Skin of body (tissue), 2 donors: ENCODE measurements around the gene LTK. TPM values are rescaled to one million over a fixed set of nuclear protein-coding genes. Genes with fewer than 3 reads are reported as not detected.

Experiments
- DNase-seq: peaks from one replicate; lab custom pipeline; 2025; lab: John Stamatoyannopoulos, UW
- total RNA-seq: library from RNA; depleted of rRNA; stranded (reverse); fragments of >200 nt; gene quantifications from one replicate; pipeline ENCODE4 v1.2.3, GENCODE V29; 2014

Gene LTK
- total RNA-seq, 1 donor from 2014 or later, result 0.69 TPM

GRCh38 chr15:41530363-41530956, 16.8 kb upstream of the LTK start:
- DNase-seq, result no peak

GRCh38 chr15:41523097-41523496, 9.5 kb upstream of the LTK start:
- DNase-seq, result no peak

GRCh38 chr15:41521614-41522013, 8.0 kb upstream of the LTK start:
- no peak for DNase-seq

- no peak for DNase-seq
Observed at GRCh38 chr15:41520636-41521035, 7.0 kb upstream of the LTK start.

GRCh38 chr15:41517895-41518449, 4.3 kb upstream of the LTK start:
- DNase-seq, result no peak

- DNase-seq, result no peak
Observed at GRCh38 chr15:41512940-41513505, 604 bp downstream of the LTK start.

- DNase-seq, result no peak
Observed at GRCh38 chr15:41512512-41512939, 1.1 kb downstream of the LTK start.

GRCh38 chr15:41511899-41512369, 1.7 kb downstream of the LTK start:
- DNase-seq, result no peak

GRCh38 chr15:41511331-41511898, 2.2 kb downstream of the LTK start:
- DNase-seq, result no peak

- DNase-seq, result no peak
Observed at GRCh38 chr15:41510728-41511127, 2.9 kb downstream of the LTK start.

- no peak for DNase-seq
Observed at GRCh38 chr15:41507820-41508290, 5.8 kb downstream of the LTK start.

GRCh38 chr15:41506796-41507341, 6.8 kb downstream of the LTK start:
- DNase-seq, result no peak

- no peak for DNase-seq
Observed at GRCh38 chr15:41505776-41506175, 7.9 kb downstream of the LTK start.

- DNase-seq, result no peak
Observed at GRCh38 chr15:41504751-41505492, 8.7 kb downstream of the LTK start.

GRCh38 chr15:41503669-41504010, 10.0 kb downstream of the LTK start:
- DNase-seq, result no peak

- DNase-seq, result no peak
Observed at GRCh38 chr15:41502795-41503668, 10.6 kb downstream of the LTK start.

GRCh38 chr15:41501931-41502794, 11.5 kb downstream of the LTK start:
- no peak for DNase-seq

- no peak for DNase-seq
Observed at GRCh38 chr15:41501191-41501917, 12.3 kb downstream of the LTK start.
